M059J (cell line): Measurements from ENCODE around the gene DDR1. TPM values are rescaled to one million over a fixed set of nuclear protein-coding genes. Genes with fewer than 3 reads are reported as not detected.

Experiments used
- total RNA-seq: library from RNA; depleted of rRNA; stranded (reverse); fragments of >200 nt; shearing (Covaris generic); gene quantifications from 2 replicates; pipeline ENCODE4 v1.2.3, GENCODE V29; 2014; rRNA removed

Gene DDR1
- total RNA-seq, 1 experiment from 2014 or later: 73.5 TPM

Other genes starting within 250 kb of the DDR1 start
- 9.1 and 12.2 TPM in 2 replicates for gene C6orf136, start 237.4 kb upstream of the DDR1 start, total RNA-seq
- 52.2 and 64.8 TPM in 2 replicates for gene DHX16, start 211.5 kb upstream of the DDR1 start, total RNA-seq
- 100 and 139 TPM in 2 replicates for gene PPP1R18, start 197.9 kb upstream of the DDR1 start, total RNA-seq
- gene NRM, start 193.5 kb upstream of the DDR1 start, total RNA-seq: 36.3 and 38.2 TPM in 2 replicates
- gene MDC1, start 167.2 kb upstream of the DDR1 start, total RNA-seq: 9.9 and 10.9 TPM in 2 replicates
- 1,768 and 1,968 TPM in 2 replicates for gene TUBB, start 164.2 kb upstream of the DDR1 start, total RNA-seq
- gene FLOT1, start 141.8 kb upstream of the DDR1 start, total RNA-seq: 194 and 244 TPM in 2 replicates
- 348 and 388 TPM in 2 replicates for gene IER3, start 140.0 kb upstream of the DDR1 start, total RNA-seq
- 11.4 and 17.7 TPM in 2 replicates for gene GTF2H4, start 23.7 kb downstream of the DDR1 start, total RNA-seq
- gene VARS2, start 29.7 kb downstream of the DDR1 start, total RNA-seq: 7.4 and 10.1 TPM in 2 replicates
- gene SFTA2, start 47.7 kb downstream of the DDR1 start, total RNA-seq: not detected in 2 replicates
- not detected in 2 replicates for gene MUCL3, start 56.5 kb downstream of the DDR1 start, total RNA-seq
- not detected in 2 replicates for gene MUC21, start 99.2 kb downstream of the DDR1 start, total RNA-seq
- not detected in 2 replicates for gene MUC22, start 126.0 kb downstream of the DDR1 start, total RNA-seq
- not detected in 2 replicates for gene C6orf15, start 228.1 kb downstream of the DDR1 start, total RNA-seq
- gene PSORS1C1, start 230.3 kb downstream of the DDR1 start, total RNA-seq: 0.15 and 8.3 TPM in 2 replicates
- not detected in 2 replicates for gene CDSN, start 235.9 kb downstream of the DDR1 start, total RNA-seq